Neural cell (in vitro differentiated cells): ENCODE data around the gene SLC18A3.

ENCODE experiments used
- EP300 ChIP-seq: fragments of 450-650 bp; conservative IDR thresholded peaks from 2 replicates; pipeline ENCODE4 v1.6.1; 2014; ENCODE audit warnings: antibody characterized with exemption, mild to moderate bottlenecking, moderate library complexity; ENCODE audit not compliant: poor library complexity, severe bottlenecking
- POLR2AphosphoS5 ChIP-seq: IDR thresholded peaks from 2 replicates; pipeline ENCODE4 v1.6.1; 2012
- RAD21 ChIP-seq: fragments of 450-650 bp; conservative IDR thresholded peaks from 2 replicates; pipeline ENCODE4 v1.6.1; 2014; ENCODE audit warnings: antibody characterized with exemption, mild to moderate bottlenecking, moderate library complexity
- REST ChIP-seq: IDR thresholded peaks from 2 replicates; pipeline ENCODE4 v1.6.1; 2012; ENCODE audit warnings: borderline replicate concordance
- SMC3 ChIP-seq: fragments of 450-650 bp; conservative IDR thresholded peaks from 2 replicates; pipeline ENCODE4 v1.6.1; 2014; ENCODE audit warnings: antibody characterized with exemption, mild to moderate bottlenecking, moderate library complexity; ENCODE audit not compliant: poor library complexity
- TAF1 ChIP-seq: IDR thresholded peaks from 2 replicates; pipeline ENCODE4 v1.6.1; 2012; ENCODE audit warnings: low read depth
- TF ChIP-seq, protein P1 (sequence below): fragments of 450-650 bp; IDR thresholded peaks from 2 replicates; pipeline ENCODE4 v1.5.1; 2014; ENCODE audit warnings: antibody characterized with exemption, mild to moderate bottlenecking, moderate library complexity; ENCODE audit not compliant: poor library complexity, severe bottlenecking

DNA sequence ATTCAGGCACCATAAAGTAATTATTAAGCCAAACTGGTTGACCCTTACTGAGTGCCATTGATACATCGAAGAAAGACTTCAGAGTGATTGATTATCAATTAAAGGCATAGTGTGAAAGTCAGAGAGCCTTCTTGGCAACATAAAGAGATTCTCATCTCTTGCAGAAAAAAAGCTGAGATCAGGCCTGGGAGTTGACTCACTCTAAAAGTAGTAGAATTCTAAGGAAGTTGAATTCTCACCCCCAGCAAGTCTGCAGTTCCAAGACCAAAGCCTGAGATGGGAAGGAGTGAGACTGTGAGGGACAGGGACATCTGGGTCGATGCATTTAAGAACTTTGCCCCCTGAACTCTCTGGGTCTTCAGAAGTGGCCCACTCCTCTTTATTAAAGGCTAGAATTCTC is 49.6 kb upstream of the SLC18A3 start:
- TF ChIP-seq, protein P1, sequence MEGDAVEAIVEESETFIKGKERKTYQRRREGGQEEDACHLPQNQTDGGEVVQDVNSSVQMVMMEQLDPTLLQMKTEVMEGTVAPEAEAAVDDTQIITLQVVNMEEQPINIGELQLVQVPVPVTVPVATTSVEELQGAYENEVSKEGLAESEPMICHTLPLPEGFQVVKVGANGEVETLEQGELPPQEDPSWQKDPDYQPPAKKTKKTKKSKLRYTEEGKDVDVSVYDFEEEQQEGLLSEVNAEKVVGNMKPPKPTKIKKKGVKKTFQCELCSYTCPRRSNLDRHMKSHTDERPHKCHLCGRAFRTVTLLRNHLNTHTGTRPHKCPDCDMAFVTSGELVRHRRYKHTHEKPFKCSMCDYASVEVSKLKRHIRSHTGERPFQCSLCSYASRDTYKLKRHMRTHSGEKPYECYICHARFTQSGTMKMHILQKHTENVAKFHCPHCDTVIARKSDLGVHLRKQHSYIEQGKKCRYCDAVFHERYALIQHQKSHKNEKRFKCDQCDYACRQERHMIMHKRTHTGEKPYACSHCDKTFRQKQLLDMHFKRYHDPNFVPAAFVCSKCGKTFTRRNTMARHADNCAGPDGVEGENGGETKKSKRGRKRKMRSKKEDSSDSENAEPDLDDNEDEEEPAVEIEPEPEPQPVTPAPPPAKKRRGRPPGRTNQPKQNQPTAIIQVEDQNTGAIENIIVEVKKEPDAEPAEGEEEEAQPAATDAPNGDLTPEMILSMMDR, result no peak
- TF ChIP-seq SMC3, result no peak
- no peak for TF ChIP-seq POLR2AphosphoS5
- no peak for TF ChIP-seq TAF1
- TF ChIP-seq EP300, result no peak
- TF ChIP-seq REST, result no peak
- no peak for TF ChIP-seq RAD21
